HG02870 (cell line): ENCODE results near the gene GTF2H3.
"Not testable (repeated sequence)": the region's sequence is repeated elsewhere in the genome, so short reads cannot be mapped to it uniquely, and the experiment has no call there.

ENCODE experiments used
- ATAC-seq: cut with Tn5 transposase; IDR thresholded peaks from one replicate; pipeline ENCODE4 v1.9.1; 2021; ENCODE audit warnings: mild to moderate bottlenecking, moderate library complexity; ENCODE audit not compliant: unreplicated experiment

GTF2H3 gene

DNA sequence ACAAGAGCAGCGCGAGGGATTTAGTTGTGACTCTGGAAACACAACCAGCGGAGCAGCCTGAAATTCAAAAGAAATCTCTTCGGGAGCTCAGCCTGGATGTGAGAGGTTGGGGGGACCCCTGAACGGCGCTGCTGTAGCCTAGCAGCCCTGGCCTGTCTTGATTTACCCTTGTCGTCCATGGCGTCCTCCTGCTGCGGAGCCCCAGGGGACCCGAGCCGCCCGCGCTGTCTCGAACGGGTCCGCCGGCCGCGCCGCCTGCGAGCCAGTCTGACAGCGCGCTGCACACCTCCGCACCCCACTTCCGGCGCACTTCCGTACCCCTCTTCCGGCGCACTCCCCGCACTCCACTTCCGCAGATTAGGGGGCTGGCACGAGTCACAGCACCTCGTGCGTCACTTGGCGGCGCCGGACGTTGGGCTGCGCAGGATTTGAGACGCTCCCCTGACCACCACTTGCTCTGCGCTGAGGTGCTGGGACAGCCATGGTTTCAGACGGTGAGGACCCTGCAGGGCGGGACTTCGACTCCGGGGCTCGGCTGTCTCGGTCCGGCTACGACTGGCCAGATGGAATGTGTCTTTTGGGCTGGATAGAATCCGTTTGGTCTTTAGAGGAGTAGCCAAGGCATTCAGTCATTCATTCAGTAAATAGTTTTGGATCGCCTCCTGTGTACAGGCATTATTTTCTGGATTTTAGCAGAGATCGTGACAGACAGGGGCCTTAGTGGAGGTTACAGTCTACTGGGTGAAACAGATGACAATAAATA lies at the start of gene GTF2H3, which contains the start of gene EIF2B1:
GTF2H3 (plus strand) TSS at position 451 of the 763 bp plus-strand sequence; CDS start at position 482, 31 bp downstream.
EIF2B1 (minus strand) TSS at position 308 of the 763 bp plus-strand sequence; CDS start at position 179, 129 bp downstream.
- peak; percentile 91 for ATAC-seq

DNA sequence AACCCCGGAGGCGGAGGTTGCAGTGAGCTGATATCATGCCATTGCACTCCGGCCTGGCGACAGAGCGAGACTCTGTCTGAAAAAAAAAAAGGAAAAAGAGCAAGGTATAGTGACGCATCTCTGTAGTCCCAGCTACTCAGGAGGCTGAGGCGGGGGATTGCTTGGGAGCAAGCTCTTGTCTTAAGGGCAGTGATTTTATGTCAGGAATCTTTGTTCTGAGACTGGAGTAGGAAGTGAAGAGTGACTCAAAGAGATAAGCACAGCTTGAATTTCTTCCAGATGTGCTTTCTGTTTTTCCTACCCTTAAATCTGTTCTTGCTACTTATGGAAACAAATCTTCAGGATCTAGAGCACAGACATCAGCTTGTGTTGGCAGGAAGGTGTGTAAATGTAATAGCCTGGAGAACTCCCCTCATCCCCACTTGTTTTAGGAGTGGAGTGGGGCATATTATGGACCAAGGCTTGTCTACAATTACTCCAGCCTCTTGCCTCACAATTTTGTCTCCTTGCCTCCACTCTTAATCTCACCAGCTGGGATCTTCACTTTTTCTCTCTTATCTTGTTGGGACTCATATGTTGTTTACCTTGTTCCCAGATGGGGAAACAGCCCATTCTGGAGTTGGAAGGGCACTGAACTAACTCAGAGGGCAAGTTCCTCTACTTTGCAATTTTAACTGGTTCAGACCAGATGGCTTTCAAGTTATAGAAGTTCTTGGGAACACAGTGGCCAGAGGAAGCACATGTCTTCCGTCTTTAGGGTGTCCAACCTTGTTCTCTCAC lies 41.7 kb upstream of the GTF2H3 start:
- ATAC-seq = no peak

DNA sequence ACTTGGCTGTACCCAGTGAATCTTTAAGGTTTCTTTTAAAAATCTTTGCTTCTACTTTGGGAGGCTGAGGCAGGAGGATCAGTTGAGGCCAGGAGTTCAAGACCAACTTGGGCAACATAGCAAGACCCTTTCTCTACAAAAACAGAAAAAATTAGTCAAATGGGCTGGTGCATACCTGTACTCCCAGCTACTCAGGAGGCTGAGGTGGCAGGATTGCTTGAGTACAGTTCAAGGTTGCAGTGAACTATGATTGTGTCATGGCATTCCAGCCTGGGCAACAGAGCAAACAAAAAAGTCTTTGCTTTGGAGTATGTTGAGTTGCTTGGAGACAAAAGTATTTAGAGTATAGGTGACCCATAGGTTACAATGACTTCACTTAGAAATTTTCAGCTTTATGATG lies 37.9 kb upstream of the GTF2H3 start:
- ATAC-seq = no peak

DNA sequence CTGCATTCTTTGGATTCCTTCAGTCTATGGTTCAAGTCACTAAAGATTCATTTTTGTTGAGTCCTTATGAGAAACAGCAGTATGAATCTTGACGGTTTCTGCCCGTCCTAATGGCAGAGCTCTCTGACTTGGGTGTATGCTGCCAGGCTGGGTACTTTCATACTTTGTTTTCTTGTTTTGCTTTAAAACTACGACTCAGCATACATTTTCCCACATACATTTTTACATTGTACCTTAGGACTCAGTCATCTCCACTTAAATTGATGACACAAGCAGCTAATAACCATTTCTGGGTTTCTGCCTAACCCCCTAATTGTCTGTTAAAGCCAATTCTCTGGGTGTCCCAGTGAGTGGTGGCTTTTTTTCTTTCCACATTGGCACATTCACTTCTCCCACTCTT lies 36.5 kb upstream of the GTF2H3 start:
- no peak for ATAC-seq

DNA sequence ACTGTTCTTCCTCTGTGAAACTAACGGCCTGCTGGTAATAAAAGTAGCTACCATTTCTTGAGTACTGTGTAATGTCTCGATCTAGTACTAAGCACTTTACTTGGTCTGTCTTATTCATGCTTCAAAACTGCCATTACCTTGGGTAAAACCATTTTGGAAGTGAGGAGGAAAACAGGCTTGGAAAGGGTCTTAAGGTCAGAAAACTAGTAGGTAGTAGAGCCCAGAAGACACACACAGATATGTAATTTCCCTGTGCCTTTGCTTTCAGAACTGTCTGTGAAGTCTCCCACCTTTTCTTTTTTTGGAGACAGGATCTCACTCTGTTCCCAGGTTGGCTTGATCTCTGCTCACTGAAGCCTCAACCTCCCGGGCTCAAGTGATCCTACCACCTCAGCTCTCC lies 35.1 kb upstream of the GTF2H3 start:
- no peak for ATAC-seq

DNA sequence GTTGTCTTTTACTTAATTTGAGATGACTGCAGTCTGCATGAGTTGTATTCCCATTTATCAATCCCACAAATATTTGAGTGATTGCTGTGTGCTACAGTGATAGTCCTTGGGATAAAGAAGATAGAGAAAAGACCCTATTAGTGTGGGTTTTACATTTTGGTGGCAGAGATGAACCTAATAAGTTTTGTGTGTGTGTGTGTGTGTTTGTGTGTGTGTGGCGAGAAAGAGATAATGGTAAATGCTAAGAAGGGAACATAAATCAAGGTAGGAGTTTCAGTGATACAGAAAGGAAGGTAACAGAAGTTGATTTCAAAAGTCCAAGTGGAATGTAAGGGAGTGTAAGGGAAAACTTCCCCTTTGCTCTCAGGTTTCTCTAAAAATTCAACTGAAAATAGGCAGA lies 34.3 kb upstream of the GTF2H3 start:
- ATAC-seq = no peak

DNA sequence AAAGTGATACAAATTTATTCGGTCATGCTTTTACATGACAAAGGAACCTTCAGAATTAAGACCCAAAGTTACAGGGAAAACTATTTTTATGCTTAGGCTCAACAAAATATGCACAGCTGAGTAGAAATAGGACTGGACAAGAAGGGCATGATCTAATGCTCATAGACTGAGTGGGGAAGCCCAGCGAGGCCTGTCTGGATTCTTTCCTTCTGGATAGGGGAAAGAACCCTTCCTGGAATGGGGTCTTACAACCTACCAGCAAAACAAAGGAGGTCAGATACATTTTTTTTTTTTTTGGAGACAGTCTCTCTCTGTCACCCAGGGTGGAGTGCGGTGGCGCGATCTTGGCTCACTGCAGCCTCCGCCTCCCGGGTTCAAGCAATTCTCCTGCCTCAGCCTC lies 33.9 kb upstream of the GTF2H3 start:
- no peak for ATAC-seq

DNA sequence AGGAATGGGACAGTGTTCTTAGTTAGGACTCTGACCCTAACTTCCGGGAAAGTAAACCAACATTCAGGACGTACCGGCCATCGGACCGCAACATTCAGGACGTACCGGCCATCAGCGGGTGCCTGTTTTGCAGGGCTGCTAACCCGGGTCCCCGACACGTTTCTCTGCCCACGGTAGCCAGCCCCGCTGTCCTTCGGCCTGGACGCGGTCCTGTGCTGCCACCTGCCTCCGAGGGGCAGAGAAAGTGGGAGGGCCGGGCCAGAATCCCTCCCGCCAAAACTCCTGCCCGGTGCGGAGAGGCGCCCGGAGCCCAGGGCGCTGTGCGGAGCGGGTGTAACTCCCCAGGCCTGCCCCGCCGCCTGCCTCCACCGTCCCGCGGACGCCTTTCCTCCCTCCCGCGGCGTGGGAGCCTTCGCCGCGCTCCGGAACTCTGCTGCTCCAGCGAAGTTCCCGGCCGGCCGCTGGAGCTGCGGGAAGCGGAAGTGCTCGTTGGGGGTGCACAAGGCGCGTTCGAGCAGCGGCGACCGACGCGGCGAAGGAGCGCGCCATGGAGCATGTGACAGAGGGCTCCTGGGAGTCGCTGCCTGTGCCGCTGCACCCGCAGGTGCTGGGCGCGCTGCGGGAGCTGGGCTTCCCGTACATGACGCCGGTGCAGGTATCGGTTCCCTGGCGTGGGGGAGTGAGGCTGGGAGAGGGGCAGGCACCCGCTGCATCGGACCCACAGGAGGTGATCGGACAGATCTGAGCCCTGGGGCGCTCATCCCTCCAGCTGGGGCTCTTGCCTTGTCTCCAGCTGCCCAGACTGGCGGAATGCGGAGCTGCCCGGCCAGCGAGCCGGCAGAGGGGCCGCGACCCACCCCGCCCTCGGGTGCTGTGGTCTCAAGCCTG lies 31.8 kb upstream of the GTF2H3 start, which contains the start of gene DDX55:
DDX55 (plus strand) TSS at position 498 of the 888 bp plus-strand sequence; CDS start at position 548, 50 bp downstream.
- peak; percentile 80 for ATAC-seq

DNA sequence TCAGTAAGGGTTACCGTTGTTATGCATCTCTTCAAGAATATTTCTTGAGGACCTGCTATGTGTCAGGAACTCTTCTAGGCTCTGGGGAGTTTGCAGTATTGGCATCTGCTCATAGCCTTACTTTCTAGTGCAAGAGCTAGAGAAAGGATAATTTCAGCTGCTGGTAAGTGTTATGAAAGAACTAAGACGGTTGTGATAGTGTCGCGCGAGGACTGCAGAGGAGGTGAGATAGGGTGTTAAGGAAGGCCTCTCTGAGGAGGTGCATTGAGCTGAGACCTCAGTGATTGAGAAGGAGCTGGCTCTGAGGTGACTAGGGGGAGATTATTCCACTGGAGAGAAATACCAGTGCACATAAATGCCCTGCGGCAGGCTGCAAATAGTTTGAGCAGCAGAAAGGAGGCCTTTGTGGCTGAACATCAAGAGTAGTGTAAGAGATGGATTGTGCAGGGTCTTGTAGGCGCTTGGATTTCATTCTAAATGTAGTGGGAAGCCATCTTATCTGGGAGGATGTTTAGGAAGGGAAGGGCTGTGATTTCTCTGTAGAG lies 30.9 kb upstream of the GTF2H3 start:
- no peak for ATAC-seq

DNA sequence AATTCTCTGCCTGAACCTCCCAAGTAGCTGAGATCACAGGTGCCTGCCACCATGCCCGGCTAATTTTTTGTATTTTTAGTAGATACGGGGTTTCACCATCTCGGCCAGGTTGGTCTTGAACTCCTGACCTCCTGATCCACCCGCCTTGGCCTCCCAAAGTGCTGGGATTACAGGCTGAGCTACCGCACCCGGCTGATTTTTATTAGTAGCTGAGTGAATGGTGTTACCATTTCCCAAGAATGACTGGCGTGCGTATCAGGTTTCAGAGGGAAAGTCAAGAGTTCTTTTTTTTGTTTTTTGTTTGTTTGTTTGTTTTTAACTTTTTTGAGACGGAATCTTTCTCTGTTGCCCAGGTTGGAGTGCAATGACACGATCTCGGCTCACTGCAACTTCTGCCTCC lies 30.1 kb upstream of the GTF2H3 start:
- not testable (repeated sequence) for ATAC-seq

DNA sequence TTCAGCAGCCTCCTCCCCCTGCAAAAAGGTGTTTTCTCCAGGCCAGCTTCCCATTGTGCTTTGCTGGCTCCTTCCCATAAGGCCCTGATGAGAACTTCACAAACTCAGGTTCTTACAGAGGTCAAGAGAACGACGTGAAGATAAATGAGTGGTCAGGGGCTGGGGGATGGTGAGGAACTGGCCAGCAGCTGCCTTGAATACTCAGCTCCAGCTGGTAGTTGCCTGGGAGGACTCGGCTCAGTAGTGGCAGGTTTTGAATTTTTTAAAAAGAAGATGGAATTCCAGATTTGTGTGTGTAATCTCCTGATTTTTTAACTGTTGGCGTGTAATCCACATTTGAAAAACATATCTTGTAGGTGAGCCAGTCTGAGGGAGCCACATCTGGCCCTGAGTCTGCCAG lies 25.9 kb upstream of the GTF2H3 start:
- ATAC-seq = no peak

DNA sequence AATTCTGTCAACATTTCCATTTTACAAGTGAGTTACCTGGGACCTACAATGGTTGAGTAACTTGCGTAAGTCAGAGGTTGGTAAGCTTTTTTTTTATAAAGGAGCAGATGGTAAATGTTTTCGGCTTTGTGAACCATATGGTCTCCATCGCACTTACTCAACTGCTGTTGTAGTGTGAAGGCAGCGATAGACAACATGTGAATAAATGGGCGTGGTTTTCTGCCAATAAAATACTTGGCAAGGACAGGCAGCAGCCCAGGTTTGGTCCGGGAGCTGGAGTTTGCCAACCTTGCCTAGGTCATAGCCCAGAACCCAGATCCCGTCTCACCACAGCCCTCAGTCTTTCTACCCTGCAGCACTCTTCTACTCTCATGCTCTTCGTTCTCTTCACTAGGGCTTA lies 25.4 kb upstream of the GTF2H3 start:
- no peak for ATAC-seq

DNA sequence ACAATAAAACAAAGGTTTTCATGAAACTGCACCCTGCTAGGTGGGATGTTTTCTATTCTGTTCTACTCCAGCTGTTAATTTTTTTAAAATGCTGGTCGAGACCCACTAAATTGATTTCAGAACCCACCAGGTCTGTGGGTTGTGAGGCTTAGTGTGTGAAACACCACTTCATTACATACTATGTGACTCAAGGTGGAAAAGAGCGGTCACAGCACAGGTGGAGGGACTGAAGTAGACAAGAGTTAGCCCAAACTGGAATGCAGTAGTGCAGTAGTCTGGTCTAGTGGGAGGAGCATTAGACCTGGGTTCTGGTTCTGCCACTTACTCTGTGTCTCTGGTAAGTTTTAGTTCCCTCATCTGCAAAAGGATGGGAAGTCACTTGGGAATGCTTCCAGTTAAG lies 19.5 kb upstream of the GTF2H3 start:
- ATAC-seq = no peak

DNA sequence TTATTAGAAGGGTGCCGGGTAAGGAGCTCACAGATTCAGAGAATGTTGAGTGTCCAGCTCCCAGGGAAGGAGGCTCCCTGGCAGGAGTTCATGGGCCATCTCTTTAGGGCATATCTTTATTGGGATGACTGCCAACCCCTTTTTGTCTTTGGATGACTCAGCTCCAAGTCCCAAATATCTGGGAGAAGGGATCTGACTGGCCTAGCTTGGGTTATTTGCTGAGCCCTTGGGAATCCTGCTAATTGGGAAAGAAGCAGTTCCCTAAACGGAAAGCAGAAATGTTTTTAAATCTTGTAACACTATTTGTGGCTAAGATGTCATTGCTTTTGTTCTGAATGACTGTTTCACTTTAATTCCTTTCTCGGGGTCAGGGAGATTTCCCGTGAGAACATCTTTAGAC lies 19.1 kb upstream of the GTF2H3 start:
- no peak for ATAC-seq

DNA sequence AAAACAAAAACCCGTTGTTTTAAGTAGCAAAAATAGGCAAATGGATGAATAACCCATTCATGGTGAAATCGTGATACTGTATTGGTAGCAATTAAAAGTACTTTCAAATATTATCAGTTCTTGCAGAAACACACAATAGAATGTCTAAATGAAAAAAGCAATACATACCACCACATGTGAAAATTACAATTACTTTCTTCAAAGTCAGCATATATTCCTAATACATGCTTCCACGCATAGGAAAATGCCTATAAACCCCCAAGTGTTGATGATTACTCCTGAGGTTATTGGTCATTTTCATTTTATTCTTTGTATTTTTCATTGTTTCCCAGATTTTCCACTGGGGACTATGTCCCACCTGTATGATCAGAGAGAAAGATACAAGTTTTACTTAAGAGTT lies 16.5 kb upstream of the GTF2H3 start:
- no peak for ATAC-seq

DNA sequence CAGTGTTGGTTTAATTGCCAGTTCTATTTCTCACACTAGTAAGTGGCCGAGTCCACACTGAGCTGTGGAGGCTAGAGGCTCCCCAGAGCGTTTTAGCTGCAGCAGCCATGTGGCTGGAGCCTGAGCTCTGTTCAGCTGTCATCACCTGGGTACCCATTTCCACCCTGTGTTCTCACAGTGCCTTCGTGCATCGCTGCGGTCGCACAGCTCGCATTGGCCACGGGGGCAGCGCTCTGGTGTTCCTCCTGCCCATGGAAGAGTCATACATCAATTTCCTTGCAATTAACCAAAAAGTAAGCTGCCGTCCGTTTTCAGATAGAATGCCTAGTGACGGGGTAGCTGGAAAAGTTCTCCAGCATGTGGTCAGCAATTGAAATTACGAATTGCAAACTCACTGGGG lies 16.0 kb upstream of the GTF2H3 start:
- no peak for ATAC-seq

DNA sequence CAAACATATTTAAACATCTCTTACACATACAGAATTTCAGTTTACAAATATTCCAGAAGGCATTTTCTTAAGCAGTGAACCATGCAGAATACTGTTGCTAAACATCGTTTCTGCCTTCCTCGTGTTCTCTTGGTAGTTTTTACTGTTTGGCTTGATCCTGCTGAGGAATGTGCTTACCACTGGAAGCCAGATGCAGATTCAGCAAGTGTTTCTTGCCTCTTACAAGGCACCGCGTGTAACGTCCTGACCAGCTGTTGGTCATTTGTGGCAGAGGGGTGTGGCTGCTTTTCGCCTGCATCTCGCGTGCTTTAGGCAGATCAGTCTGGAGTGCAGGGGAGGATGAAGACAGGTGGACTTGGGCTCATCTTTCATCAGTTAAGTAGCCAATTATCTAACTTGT lies 12.5 kb upstream of the GTF2H3 start:
- no peak for ATAC-seq

DNA sequence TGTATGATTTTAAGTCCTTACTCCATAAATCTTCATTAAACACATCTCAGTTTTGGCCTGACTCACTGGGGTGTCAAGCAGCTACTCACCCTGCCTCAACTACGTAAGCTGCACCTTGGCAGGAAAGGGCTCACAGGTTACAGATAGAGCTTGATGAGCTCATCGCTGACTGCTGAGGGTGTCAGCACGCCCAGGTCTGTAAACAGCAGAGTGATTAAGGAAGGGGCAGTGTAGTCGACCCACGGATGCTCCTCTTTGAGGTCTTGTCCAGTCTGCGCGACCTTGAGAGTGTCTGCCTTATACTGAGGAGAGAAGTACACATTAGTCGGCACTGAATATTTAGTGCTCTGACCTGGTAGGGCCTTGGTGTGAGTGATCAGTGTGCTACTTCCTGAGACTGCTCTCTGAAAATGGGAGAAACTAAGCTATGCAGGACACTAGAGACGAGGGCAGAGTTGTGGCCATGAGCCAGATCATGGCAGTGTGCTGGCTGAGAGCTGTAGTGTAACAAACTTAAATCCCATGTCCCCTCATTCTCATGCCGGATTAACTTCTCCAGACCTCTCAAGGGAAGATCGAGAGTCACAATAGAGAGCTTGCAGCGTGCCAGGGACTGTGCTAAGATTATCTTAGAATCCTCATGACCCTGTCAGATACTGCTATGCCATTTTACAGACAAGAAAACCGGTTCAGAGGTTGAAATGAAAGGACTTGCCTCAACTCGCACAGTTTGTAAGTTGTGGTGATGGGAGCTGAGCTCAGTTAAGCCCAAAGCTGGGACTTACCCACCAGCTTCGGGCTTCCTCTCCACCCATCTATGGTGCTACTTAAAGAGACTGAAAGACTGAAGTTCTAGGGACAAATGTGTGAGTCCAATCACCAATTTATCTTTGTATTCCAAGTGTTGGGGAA lies 11.8 kb upstream of the GTF2H3 start:
- no peak for ATAC-seq

DNA sequence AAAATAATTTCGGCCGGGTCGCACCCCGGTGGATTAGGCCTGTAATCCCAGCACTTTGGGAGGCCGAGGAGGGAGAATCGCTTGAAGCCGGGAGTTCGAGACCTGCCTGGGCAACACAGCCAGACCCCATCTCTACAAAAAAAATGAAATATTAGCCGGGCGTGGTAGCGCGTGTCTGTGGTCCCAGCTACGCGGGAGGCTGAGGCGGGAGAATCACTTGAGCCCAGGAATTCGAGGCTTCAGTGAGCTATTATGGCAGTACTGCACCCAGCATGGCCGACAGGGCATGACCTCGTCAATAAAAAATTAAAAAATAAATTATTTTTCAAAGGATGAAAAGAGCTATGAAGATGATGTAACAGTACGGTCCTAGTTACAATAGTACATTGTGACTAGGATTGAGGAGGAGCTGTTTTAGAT lies 523 bp downstream of the GTF2H3 start:
- no peak for ATAC-seq

DNA sequence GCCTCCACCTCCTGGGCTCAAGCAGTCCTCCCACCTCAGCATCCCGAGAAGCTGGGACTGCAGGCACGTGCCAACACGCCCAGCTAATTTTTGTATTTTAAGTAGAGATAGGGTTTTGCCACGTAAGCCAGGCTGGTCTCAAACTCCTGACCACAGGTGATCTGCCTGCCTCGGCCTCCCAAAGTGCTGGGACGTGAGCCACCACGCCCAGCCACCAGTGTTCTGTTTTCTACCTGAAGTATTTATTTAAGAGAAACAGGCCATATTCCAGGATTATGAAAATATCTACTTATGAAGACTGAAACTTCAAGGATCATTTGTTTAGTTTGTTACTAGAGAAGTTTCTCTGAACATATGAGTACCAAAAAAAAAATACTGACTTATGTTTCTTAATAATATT lies 10.3 kb downstream of the GTF2H3 start:
- no peak for ATAC-seq
